ENCODE measurements around the gene PTPRE.
"Not testable (repeated sequence)": the region's sequence is repeated elsewhere in the genome, so short reads cannot be mapped to it uniquely, and the experiment has no call there.

PTPRE gene

GRCh38 chr10:128081222-128081621 is 174.3 kb downstream of the PTPRE start:
- DNase-seq: no peak

- no peak for DNase-seq
Observed at GRCh38 chr10:128081720-128082119, 174.8 kb downstream of the PTPRE start.

DNA sequence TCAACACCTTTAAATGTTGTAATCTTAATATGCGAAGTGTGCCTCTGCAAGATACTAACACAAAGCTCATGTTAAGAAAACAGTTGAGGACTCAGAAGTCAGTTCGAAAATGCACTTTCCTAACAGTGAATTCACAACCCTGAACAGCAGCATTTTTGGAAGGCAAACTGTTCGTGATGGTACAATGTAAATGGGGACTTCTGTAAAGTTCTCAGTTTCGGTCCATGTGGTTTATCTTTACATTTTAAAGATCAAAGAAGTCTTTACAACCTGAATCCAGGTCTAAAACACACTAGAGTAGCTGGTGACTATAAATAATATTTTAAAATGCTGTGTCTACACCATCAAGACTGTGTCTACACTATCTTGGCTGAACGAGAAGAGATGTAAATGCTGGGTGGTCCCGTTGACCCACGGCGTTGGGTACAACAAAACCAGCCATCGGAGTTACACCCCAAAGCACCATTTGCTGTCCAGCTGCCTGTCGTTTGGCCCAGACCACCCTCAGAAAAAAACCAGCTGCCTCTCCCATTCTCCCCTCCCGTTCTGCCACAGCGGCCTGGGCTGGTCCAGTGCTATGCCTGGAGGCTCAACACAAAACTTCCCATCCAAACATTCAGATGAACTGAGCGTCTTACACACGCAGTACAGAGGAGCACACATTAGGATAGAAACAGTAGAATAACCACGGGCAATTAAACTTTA is 176.4 kb downstream of the PTPRE start:
- DNase-seq: no peak

GRCh38 chr10:128084364-128084763 is 177.5 kb downstream of the PTPRE start:
- DNase-seq: no peak

GRCh38 chr10:128084991-128085390 is 178.1 kb downstream of the PTPRE start:
- no peak for DNase-seq

DNA sequence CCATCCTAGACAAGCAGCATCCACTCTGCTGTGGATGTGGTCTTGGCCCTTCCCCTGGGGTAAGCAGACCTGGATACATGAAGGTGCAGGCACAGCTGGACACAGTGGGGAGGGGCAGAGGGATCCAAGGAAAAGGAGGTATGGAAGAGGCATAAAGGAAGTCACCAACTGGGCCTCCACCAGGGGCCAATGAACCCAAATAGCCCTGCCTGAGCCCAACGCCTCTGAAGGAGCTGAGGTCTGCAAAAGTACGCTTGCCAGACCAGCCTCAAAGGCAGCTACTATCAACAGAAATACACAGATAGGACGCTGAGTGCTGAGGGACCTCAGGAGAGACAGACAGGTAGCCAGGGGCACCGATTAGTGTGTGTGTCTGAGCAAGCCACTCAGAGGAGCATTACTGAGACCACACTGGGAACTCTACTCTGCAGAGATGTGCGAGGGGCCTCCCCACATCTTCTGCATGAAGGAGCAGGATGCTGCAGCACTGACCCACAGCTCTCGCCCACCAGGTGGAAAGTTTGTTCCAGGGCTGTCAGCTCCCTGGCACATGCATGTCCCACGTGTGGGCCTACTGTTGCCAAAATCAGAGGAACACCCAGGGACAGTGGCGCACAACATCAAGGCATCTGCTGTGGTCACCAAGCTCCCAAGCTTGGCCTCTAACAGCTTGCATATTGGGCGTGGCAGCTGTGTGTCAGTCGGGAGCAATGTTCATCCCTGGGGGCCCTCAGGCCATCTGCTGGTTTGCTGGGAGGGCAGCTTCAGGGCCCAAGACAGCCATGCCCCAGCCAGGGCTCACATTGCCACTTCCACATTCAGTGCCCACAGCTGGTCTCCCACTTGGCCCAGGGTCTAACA is 179.3 kb downstream of the PTPRE start:
- no peak for DNase-seq

GRCh38 chr10:128087146-128087883 is 180.4 kb downstream of the PTPRE start:
- DNase-seq: no peak

GRCh38 chr10:128087884-128088709 is 181.2 kb downstream of the PTPRE start:
- DNase-seq: no peak

DNA sequence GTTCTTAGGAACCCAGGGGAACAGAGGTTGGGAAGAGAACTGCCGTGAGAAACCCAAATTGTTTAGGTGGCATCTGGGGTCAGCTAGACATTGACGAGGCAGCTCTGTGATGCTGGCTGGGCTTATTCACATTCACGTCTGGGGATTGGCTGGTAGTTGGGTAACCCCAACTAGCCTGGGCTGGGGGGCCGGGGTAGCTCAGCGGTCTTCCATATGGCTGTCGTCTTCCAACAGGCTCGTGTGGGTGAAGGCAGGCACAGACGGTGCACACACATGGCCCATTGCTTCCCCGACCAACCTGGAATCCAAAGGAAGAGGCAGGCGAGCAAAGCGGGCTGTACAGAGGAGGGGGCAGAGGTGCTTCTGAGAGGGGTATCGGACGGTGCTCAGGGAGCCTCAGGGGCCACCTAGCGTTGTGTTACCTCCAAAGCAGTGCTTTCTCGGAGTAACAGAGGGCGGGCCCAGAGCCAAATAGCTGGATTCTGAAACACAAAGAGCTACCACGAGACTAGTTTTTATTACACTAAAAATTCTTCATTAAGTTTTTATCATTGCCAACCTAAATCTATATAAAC is 184.8 kb downstream of the PTPRE start:
- no peak for DNase-seq

DNA sequence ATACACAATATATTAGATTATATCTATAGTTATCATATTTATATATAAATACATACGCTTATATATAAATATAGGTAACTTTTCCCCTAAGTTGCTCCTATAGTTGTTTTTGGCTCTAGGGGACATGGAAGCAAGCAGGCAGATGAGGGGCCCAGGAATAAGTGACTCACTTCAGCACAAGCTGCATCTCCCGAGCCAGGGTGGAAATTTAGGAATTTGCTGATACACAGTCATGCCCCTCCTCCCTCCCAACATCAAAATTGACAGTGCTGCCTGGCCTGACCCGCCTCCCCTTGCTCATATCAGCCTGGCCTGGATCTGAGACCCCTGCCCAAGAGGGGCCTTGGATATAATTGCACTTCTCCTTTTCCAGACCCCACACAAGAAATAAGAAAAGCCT is 185.6 kb downstream of the PTPRE start:
- no peak for DNase-seq

DNA sequence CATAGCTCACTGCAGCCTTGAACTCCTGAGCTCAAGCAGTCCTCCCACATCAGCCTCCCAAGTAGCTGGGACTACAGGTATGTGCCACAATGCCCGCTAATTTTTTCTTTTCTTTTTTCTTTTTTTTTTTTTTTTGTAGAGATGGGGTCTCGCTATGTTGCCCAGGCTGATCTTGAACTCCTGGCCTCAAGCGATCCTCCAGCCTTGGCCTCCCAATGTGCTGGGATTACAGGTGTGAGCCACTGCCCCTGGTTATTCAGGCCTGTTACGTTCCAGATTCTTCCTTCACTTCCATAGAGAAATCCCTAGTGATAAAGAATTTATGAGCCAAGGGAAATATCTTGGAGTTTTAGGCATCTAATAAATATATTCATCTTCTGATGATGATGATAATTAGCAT is 187.7 kb downstream of the PTPRE start:
- not testable (repeated sequence) for DNase-seq

DNA sequence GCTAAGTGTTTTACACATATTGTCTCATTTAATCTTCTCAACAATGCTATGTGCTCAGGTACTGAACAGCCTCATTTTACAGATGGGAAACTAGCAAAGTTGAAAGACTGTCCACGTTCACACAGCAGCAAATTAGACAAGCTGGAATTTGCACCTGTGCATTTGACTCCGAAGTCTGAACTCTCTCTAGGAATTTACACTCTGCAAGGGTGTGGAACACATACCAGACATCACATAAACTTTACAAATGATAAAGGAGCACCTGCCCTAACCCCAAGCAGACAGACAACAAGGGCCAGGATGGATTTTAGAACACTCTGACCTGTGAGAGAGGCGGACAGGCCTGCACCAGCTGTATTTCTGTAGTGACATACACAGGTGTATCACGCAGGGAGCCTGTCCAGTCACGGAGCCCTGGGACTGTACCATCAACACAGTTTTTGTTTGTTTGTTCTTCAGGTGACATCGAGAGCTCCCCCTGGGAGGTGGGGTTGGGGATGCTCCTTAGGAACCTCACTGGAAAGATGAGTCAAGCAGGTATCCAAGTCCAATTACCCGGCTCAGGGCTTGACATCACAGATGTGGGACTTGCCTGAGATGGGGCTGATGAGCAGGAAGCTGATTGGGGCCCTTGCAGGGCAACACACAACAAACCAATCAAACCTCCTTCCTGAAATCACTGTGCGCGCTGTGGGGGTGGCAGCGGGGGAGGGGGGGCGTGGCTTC is 188.3 kb downstream of the PTPRE start:
- peak; percentile 23 to 43 for DNase-seq

DNA sequence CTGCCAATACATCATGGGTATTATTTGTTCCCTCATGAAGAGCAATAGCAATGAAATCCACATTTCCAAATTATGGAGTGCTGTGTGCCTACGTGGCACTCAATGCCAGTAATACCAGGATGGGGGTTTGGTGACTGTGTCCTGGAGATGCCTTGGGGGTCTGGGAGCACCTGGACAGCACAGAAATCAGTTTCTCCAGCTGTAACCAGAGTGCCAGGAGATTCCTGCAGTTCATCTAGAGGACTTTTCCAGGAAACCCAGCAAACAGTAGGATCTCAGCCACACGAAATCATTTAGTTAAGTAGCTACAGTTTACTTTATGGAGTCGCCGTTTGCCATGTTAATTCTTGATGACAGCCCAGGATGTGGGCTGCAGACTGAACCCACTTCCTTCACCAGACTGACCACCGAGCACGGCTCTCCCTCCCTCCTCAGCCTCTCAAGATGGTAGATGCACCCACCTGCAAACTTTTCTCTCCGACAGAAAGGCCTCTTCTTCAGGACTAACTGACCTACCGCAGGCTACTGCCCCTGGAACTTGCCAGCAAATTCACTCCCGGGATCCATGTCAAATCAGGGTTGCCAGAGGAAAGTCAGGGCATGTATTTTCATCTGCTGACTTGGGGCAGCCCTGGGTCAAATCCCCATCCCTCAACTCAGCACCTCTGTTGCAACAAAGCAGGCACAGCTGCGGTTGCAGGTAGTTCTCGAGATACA is 189.0 kb downstream of the PTPRE start:
- DNase-seq: no peak

DNA sequence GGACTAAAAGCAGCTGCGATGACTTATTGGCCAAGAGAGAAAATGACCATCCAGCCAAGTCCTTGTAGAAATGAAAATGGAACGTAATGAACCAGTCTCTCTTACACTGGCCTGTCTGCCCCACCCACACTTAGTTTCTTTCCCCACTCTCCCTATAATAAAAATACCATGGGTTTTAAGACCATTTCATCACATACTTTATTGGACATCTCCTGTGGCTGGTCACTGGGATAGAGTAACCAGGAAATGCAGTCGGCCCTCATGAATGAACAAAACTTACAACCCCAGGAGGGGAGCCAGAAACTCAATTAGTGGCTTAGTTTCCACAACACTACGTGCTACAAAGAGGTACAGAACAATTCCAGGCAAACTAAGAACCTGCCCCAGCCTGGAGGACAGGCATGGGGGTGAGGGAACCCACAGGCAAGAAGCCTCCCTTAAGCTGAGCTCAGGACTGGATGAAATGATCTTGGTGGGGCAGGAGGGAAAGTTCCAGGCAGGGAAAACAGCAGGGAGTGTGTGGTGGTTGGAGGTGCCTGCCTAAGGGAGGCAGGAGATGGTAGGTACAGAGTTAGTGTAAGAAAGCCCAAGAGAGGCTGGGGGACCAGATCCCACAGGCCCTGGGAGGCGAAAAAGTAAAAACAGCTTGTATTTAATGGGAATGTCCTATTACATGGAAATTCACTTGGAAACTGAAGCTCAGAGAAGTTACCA is 189.7 kb downstream of the PTPRE start:
- DNase-seq: no peak

DNA sequence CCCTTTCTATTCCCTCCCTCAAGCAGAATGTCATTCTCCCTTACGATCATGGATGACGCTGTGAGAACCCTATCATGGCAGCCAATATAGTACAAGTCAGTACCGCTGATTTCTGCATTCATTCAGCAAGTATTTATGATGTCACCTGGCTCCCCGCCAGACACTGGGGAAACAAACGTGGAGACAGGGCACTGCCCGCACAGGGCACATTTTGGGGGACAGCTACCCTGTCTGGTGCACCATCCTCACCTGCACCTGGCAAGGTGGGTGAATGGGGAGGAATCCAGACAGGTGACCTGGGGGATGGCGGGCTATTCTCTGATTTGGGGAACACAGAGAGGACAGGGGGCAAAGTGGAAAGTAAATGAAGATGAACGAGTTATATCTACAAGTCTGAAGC is 190.9 kb downstream of the PTPRE start:
- DNase-seq: no peak

- DNase-seq: no peak
Observed at GRCh38 chr10:128098631-128099030, 191.7 kb downstream of the PTPRE start.

- DNase-seq: no peak
Observed at GRCh38 chr10:128099901-128100300, 193.0 kb downstream of the PTPRE start.

GRCh38 chr10:128101901-128102300 is 195.0 kb downstream of the PTPRE start:
- no peak for DNase-seq

GRCh38 chr10:128102480-128103228 is 195.8 kb downstream of the PTPRE start:
- no peak for DNase-seq
